Measurements from ENCODE around the gene FES.

DNA sequence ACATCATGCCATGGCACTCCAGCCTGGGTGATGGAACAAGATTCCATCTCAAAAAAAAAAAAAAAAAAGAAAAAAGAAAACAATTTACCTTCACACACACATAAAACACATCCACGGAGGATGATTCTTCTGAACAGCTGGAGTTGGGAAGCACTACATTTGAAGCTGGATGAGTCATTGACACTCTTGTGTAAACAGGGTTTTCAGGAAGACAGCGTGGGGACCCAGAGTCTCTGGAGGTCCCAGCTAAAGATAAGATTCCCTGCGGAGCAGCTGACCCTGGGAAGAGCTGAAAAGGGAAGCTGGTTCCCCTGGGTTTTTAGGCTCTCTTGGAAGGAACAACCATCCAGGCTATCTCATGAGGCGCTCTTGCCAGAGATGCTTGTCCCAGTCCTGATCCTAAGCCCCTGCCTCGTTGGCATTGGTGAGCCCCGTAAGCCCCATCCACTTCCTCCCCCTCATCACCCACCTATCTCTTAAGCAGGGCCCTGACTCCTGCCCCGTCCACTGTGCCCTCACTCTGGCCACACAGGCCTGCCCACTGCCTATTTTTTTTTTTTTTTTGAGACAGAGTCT lies 47.9 kb upstream of the FES start:
- no peak for TF ChIP-seq EP300 (IDR thresholded peaks at IDR 0.05)
- TF ChIP-seq POLR2AphosphoS5 (IDR thresholded peaks at IDR 0.05) = no peak
